GM23338 (cell line): ENCODE measurements around the gene CKS1B.
"Not testable (repeated sequence)": the region's sequence is repeated elsewhere in the genome, so short reads cannot be mapped to it uniquely, and the experiment has no call there.

Experiments used
- CREB1 ChIP-seq: fragments of 250-450 bp; sonication (Bioruptor Pico); IDR thresholded peaks from 2 replicates; pipeline ENCODE4 v1.5.0; 2020; ENCODE audit warnings: low read depth, mild to moderate bottlenecking, moderate library complexity
- EZH2 ChIP-seq: fragments of 200-600 bp; sonication (generic); IDR thresholded peaks from one replicate; pipeline ENCODE4 v1.8.0; 2017; ENCODE audit warnings: antibody characterized with exemption, mild to moderate bottlenecking, low read depth; ENCODE audit not compliant: unreplicated experiment
- EZH2phosphoT487 ChIP-seq: fragments of 200-600 bp; sonication (generic); IDR thresholded peaks from one replicate; pipeline ENCODE4 v1.8.1; 2018; ENCODE audit warnings: antibody characterized with exemption; ENCODE audit not compliant: unreplicated experiment
- JUNB ChIP-seq: IDR thresholded peaks from one replicate; pipeline ENCODE4 v1.6.1; 2016; ENCODE audit warnings: antibody characterized with exemption; ENCODE audit not compliant: unreplicated experiment
- NANOG ChIP-seq: IDR thresholded peaks from 2 replicates; pipeline ENCODE4 v1.6.1; 2016; ENCODE audit warnings: antibody characterized with exemption, borderline replicate concordance
- POLR2AphosphoS5 ChIP-seq: IDR thresholded peaks from 2 replicates; pipeline ENCODE4 v1.6.1; 2016; ENCODE audit warnings: antibody characterized with exemption, low read depth
- STAT1 ChIP-seq: IDR thresholded peaks from one replicate; pipeline ENCODE4 v1.6.1; 2016; ENCODE audit warnings: antibody characterized with exemption; ENCODE audit not compliant: unreplicated experiment
- ZNF331 ChIP-seq: fragments of 250-450 bp; sonication (Bioruptor Pico); IDR thresholded peaks from 2 replicates; pipeline ENCODE4 v1.5.0; 2020; ENCODE audit warnings: low read depth, mild to moderate bottlenecking, moderate library complexity
- TF ChIP-seq, protein P1 (sequence below), 2 experiments: fragments of 200-600 bp in 1 of 2; sonication (generic) in 1 of 2; conservative IDR thresholded peaks; 2 replicates each; pipeline versions ENCODE4 v1.5.1 to v1.6.1; 2016 to 2017; ENCODE audit warnings: antibody characterized with exemption in 2 of 2, low read depth in 2 of 2, mild to moderate bottlenecking in 2 of 2, moderate library complexity in 1 of 2
- TF ChIP-seq, protein P2 (sequence below): IDR thresholded peaks from one replicate; pipeline ENCODE4 v1.6.1; 2018; ENCODE audit warnings: antibody characterized with exemption; ENCODE audit not compliant: unreplicated experiment
- TF ChIP-seq, protein P3 (sequence below): fragments of 250-450 bp; sonication (Bioruptor Pico); IDR thresholded peaks from 2 replicates; pipeline ENCODE4 v1.5.0; 2020; ENCODE audit warnings: mild to moderate bottlenecking, moderate library complexity

DNA sequence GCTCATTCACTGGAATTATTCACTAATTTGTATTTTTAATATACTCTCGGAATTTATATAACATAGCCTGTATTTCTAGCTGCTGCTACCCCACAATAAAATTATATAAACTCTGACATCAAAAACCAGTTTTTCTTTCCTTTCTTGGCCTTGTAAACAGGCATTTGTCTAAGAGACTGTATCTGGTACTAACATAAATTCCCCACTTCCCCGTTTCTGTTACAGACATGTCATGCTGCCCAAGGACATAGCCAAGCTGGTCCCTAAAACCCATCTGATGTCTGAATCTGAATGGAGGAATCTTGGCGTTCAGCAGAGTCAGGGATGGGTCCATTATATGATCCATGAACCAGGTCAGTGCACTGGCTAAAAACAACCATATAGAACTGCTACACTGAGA lies 3.3 kb downstream of the CKS1B start:
- TF ChIP-seq STAT1; JUNB; EZH2; EZH2phosphoT487; POLR2AphosphoS5; CREB1 (CRISPR knock-in tag); ZNF331; NANOG: not testable (repeated sequence)
- TF ChIP-seq, protein P1, sequence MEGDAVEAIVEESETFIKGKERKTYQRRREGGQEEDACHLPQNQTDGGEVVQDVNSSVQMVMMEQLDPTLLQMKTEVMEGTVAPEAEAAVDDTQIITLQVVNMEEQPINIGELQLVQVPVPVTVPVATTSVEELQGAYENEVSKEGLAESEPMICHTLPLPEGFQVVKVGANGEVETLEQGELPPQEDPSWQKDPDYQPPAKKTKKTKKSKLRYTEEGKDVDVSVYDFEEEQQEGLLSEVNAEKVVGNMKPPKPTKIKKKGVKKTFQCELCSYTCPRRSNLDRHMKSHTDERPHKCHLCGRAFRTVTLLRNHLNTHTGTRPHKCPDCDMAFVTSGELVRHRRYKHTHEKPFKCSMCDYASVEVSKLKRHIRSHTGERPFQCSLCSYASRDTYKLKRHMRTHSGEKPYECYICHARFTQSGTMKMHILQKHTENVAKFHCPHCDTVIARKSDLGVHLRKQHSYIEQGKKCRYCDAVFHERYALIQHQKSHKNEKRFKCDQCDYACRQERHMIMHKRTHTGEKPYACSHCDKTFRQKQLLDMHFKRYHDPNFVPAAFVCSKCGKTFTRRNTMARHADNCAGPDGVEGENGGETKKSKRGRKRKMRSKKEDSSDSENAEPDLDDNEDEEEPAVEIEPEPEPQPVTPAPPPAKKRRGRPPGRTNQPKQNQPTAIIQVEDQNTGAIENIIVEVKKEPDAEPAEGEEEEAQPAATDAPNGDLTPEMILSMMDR (conservative IDR thresholded peaks at IDR 0.05; ENCODE audit: low read depth in 2 of 2), result not testable (repeated sequence)
- TF ChIP-seq, protein P2, sequence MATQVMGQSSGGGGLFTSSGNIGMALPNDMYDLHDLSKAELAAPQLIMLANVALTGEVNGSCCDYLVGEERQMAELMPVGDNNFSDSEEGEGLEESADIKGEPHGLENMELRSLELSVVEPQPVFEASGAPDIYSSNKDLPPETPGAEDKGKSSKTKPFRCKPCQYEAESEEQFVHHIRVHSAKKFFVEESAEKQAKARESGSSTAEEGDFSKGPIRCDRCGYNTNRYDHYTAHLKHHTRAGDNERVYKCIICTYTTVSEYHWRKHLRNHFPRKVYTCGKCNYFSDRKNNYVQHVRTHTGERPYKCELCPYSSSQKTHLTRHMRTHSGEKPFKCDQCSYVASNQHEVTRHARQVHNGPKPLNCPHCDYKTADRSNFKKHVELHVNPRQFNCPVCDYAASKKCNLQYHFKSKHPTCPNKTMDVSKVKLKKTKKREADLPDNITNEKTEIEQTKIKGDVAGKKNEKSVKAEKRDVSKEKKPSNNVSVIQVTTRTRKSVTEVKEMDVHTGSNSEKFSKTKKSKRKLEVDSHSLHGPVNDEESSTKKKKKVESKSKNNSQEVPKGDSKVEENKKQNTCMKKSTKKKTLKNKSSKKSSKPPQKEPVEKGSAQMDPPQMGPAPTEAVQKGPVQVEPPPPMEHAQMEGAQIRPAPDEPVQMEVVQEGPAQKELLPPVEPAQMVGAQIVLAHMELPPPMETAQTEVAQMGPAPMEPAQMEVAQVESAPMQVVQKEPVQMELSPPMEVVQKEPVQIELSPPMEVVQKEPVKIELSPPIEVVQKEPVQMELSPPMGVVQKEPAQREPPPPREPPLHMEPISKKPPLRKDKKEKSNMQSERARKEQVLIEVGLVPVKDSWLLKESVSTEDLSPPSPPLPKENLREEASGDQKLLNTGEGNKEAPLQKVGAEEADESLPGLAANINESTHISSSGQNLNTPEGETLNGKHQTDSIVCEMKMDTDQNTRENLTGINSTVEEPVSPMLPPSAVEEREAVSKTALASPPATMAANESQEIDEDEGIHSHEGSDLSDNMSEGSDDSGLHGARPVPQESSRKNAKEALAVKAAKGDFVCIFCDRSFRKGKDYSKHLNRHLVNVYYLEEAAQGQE, result not testable (repeated sequence)
- TF ChIP-seq, protein P3, sequence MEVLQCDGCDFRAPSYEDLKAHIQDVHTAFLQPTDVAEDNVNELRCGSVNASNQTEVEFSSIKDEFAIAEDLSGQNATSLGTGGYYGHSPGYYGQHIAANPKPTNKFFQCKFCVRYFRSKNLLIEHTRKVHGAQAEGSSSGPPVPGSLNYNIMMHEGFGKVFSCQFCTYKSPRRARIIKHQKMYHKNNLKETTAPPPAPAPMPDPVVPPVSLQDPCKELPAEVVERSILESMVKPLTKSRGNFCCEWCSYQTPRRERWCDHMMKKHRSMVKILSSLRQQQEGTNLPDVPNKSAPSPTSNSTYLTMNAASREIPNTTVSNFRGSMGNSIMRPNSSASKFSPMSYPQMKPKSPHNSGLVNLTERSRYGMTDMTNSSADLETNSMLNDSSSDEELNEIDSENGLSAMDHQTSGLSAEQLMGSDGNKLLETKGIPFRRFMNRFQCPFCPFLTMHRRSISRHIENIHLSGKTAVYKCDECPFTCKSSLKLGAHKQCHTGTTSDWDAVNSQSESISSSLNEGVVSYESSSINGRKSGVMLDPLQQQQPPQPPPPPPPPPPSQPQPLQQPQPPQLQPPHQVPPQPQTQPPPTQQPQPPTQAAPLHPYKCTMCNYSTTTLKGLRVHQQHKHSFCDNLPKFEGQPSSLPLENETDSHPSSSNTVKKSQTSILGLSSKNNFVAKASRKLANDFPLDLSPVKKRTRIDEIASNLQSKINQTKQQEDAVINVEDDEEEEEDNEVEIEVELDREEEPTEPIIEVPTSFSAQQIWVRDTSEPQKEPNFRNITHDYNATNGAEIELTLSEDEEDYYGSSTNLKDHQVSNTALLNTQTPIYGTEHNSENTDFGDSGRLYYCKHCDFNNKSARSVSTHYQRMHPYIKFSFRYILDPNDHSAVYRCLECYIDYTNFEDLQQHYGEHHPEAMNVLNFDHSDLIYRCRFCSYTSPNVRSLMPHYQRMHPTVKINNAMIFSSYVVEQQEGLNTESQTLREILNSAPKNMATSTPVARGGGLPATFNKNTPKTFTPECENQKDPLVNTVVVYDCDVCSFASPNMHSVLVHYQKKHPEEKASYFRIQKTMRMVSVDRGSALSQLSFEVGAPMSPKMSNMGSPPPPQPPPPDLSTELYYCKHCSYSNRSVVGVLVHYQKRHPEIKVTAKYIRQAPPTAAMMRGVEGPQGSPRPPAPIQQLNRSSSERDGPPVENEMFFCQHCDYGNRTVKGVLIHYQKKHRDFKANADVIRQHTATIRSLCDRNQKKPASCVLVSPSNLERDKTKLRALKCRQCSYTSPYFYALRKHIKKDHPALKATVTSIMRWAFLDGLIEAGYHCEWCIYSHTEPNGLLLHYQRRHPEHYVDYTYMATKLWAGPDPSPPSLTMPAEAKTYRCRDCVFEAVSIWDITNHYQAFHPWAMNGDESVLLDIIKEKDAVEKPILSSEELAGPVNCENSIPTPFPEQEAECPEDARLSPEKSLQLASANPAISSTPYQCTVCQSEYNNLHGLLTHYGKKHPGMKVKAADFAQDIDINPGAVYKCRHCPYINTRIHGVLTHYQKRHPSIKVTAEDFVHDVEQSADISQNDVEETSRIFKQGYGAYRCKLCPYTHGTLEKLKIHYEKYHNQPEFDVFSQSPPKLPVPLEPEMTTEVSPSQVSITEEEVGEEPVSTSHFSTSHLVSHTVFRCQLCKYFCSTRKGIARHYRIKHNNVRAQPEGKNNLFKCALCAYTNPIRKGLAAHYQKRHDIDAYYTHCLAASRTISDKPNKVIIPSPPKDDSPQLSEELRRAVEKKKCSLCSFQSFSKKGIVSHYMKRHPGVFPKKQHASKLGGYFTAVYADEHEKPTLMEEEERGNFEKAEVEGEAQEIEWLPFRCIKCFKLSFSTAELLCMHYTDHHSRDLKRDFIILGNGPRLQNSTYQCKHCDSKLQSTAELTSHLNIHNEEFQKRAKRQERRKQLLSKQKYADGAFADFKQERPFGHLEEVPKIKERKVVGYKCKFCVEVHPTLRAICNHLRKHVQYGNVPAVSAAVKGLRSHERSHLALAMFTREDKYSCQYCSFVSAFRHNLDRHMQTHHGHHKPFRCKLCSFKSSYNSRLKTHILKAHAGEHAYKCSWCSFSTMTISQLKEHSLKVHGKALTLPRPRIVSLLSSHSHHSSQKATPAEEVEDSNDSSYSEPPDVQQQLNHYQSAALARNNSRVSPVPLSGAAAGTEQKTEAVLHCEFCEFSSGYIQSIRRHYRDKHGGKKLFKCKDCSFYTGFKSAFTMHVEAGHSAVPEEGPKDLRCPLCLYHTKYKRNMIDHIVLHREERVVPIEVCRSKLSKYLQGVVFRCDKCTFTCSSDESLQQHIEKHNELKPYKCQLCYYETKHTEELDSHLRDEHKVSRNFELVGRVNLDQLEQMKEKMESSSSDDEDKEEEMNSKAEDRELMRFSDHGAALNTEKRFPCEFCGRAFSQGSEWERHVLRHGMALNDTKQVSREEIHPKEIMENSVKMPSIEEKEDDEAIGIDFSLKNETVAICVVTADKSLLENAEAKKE (CRISPR knock-in tag), result not testable (repeated sequence)
